ENCODE measurements around the gene SSC5D.

The SSC5D gene

DNA sequence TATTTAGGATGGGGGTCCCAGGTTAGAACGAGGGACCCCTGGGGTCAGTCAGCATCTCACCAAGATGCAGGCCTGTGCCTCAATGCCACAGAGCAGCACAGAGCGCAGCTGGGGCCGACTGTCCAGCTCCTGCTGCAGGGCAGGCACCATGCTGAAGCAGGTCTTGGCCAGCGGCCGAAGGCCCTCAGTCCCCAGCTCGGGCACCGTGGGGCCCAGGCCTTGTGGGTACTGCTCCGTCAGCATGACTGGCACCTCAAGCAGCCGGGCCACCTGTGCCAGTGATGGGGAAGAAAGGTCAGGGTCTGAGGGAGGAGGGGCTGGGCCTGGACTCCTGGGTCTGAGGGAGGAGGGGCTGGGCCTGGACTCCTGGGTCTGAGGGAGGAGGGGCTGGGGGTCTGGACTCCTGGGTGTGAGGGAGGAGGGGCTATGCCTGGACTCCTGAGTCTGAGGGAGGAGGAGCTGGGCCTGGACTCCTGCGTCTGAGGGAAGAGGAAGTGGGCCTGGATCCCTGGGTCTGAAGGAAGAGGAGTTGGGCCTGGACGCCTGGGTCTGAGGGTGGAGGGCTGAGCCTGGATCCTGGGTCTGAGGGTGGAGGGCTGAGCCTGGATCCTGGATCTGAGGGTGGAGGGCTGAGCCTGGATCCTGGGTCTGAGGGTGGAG, 32.5 kb upstream of the SSC5D start:
- no peak for DNase-seq (ENCODE audit: low read depth)

DNA sequence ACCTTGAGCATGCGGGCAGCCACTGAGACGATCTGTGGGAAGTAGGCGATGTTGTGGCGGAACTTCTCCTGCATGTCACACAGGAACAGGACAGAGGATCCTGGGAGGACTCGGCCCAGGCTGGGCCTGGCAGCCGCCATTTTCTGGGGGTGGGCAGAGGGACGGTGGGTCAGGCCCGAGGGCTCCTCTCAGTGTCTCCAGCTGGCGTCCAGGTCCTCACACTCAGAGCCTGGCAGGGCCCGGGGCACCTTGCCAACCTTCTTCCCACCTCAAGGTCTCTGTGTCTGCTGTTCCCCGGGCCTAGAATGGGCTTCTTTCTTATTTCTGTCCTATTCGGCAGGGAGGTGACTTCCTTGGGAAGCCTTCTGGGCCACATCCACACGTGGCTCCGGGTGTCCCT, 31.9 kb upstream of the SSC5D start:
- DNase-seq (ENCODE audit: low read depth): no peak

DNA sequence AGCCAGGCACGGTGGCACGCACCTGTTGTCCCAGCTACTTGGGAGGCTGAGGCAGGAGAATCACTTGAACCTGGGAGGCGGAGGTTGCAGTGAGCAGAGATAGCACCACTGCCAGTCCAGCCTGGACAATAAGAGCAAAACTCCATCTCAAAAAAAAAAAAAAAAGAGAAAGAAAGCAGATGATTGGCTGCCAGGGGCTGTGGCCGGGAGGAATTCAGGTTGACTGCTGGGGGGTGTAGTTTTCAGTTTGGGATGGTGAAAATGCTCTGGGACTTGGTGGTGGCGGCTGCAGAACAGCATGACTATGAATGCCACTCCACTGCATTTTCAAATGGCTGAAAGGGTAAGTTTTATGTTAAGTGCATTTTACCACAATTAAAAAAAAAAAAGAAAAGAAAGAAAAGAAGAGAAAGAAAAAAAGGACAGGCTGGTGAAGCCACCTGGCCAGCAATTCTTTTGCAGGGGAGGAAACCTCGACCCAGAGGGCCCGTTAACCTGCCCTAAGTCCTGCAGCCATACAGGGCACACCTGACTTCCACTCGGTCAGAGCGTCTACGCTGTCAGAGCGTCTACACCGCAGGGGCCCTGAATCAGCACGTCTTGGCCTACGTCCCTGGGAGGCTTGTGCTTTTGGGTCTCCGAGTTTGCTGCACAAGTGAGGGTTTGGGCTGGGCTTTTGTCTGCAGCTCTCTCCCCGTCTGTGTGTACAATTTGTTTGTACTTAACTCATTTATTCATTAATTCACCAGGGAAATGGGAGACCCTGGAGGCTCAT, 30.4 kb upstream of the SSC5D start:
- no peak for DNase-seq (ENCODE audit: low read depth)

DNA sequence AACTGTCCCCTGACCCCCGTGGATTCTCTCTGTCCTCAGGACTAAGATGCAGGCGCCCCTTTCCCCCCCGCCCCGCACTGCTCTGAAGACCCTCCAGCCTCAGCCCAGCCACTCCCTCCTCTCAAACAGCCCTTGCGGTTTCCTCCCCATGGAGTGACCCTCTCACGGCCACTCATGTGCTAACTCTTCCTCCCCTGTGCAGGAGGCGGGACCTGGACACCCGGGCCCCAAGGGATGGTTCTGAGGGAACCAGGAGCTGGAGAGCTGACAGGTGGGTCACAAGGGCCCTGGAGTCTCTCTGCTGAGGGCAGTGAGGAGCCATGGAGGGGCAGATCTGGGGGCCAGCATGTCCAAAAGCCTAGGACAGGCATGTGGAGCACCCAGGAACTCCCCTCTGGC, 28.7 kb upstream of the SSC5D start:
- DNase-seq (ENCODE audit: low read depth): no peak

DNA sequence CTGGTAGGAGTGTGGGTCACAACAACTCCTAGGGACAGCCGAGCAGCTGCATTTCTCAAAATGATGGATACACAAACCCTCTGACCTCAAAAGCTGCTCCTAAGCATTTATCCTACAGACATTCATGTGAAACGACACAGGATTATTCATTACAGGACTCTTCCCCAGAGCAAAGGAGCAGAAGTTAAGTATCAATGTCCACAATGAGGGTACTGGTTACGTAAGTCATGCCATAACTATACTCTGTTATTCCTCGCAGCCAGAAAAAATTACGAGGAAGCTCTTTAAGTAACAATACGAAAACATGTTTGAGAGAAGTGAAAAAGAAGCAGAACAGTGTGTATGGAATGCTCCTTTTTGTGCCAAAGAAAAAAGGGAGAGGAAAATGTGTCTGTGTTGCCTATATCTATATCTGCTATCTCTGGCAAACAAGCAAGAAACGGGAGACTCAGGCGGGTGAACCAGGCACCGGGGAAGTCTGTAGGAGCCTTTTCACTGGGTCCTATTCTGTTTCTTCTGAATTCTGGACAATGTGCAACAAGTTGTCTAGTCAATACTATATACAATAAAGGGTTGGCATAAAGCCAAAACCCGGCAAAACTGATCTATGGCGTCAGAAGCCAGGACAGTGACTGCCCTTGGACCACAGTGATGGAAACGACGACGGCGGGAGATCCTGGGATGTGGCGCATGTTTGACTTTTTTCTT, 28.1 kb upstream of the SSC5D start:
- DNase-seq (ENCODE audit: low read depth): no peak

DNA sequence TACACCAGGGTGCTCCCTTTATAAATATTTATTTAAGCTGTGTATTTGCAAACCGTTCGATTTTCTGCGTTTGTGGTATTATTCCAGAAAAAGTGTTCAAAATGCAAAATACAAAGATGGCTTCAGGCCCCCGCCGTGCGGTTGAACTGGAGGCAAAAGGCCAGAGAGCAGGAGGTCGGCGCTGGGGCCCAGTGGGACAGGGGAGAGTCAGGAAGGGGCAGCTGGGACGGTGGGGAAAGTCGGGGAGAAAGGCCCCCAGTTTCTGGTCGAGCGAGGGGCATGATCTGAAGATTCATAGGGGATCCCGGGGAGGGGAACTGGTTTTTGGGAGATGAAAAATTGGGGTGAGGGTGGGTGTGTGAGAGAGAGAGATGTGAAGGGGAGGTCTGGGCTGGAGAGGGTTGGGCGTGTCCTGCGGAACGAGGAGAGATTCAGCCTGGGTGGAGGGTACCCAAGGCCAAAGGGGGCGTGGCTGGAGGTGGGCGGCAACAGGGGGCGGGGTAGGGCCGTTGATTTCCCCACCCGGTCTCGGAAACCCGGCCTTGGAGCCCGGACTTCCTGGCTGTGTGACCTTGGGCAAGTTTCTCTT, 27.5 kb upstream of the SSC5D start:
- DNase-seq (ENCODE audit: low read depth): no peak

DNA sequence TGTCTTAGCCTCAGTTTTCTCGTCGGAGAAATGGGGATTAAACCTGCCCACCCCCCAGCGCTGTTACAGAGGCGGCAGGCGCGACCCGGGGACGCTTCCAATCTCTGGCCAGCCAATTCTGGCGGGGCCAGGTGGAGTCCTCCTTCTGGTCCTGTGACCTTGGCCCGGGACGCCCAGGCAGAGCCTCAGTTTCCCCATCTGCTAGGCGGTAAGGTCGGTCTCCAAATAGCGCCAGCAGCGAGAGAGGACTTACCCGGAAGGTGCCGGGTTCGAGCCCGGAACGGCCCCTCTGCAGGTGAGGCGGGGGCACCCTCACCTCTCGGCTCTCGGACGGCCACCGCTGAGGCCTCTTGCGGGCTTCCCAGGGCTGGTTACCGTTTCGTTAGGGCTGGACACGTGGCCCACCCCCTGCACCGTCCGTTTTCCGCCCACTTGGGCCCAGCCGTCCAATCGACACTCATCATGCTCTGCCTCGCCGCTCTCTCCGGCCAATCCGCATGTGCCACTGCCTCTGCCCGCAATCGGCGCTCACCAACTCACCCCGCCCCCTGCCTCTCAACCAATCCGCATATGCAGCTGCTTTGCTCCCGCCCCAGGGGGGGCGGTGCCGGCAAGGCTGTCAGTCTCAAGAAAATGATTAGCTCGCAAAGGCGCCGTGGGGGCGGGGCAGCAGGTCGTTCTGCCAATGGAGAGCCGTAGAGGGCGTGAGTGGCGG, 26.8 kb upstream of the SSC5D start, which contains the start of gene ISOC2:
Gene ISOC2, minus strand, starts transcription at position 384 of the 715 bp plus-strand sequence. CDS start 5,156 bp downstream, outside the sequence.
- DNase-seq (ENCODE audit: low read depth): peak; percentile 98

DNA sequence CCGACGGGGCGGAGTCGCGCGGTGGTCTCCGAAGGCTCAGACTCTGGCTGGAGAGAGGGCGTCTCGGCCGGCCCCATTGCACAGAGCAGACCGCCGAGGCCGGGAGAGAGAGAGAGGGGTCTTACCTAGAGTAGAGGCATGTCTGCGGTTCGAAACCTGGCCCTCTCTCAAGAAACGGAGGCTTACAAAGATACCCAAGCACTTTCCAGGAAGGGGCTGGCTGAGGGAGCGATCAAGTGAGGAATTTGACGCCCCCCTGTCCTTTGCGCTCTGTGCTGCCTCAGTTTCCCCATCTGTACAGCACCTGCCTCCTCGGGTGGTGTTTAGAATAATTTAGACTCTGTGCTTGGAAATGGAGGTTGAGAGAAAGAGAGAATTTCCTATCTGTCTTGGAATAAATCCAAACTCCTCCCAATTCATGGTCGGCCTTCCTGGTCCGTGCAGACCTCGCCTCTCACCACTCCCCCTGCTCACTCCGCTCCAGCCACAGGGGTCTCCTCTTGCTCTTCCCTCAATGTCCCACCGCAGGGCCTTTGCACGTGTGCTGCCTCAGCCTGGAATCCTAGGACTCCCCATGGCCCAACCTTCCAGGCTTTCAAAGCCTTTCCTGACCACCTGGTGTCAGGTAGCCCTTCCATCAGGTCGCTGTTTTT, 26.1 kb upstream of the SSC5D start:
- DNase-seq (ENCODE audit: low read depth): no peak

DNA sequence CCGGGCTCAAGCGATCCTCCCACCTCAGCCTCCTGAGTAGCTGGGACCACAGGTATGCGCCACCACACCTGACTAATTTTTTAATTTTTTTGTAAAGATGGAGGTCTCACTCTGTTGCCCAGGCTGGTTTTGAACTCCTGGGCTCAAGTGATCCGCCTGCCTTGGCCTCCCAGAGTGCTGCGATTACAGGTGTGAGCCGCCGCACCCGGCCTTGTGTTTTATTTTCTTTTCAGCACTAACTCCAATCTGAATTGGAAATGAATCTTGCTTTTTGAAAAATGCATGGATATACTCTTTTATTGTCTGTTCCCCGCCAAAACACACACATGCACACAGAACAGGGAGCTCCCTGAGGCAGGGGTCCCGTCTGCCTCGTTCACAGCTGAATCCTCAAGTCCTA, 25.5 kb upstream of the SSC5D start:
- DNase-seq (ENCODE audit: low read depth): no peak

DNA sequence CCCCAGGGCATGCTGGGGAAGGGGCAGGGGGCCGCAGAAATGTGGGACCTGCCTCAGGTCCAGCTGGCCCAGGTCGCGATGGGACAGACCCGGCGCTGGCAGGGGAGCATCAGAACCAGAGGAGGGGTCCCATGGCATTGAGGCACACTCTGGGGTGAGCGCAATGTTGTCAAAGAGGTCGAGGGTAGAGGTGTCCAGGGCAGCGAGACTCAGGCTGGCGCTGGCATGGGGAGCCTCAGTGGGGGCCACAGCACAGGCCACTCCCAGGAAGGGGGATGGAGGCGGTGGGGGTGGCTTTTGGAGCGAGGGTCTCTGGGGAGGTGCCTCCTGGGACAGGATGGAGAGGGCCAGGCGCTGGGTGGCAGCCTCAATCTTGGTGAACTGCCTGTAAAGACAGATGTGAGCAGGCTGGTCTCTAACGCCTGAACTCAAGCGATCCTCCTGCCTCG, 24.6 kb upstream of the SSC5D start:
- no peak for DNase-seq (ENCODE audit: low read depth)

DNA sequence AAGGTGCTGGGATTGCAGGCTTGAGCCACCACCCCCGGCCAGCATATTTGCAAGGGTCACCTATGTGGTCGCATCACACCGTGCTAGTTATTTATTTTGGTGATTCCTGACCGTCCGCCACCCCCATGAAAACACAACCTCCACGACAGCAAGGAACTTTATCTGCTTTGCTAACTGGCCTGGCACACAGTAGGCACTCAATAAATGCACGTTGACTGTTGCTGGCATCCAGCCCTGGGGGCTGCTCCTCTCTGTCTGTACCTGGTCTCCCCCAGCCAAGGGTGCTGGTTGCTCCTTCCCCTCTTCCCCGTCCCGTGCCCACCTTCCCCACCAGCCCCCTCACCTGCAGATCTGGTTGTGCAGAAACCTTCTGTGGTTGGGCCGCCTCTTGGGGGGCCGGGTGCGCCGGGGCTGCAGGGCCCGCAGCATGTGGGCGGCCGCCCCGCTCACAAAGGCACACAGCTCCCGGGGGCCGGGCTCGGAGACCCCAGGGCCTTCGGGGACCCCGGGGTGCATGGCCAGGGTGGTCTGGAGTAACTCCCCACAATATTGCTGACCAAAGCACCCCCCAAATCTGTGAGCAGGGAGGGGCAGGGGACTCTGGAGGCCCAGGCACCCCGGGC, 24.1 kb upstream of the SSC5D start:
- no peak for DNase-seq (ENCODE audit: low read depth)

DNA sequence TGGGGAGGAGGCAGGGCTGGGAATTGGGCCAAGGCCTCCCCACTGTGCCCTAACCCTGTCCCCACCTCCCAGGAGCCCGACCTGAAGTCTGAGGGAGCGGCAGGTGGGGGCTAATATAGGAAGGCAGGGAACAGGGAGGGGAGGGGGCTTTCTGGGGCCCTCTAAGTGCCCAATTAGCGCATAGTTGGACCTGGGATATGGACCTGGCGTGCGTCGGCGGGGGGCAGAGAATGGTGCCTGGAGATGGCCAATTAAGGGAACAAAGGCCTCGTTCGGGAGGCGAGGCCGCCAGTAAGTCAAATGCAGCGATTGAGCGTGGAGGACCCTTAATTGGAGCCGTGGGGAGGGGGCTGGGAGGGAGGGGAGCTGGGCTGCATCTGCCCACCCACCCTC, 23.6 kb upstream of the SSC5D start, which contains the start of gene C19orf85:
Gene C19orf85, minus strand, starts transcription at position 90 of the 393 bp plus-strand sequence. CDS start 197 bp downstream, outside the sequence.
- DNase-seq (ENCODE audit: low read depth): no peak

DNA sequence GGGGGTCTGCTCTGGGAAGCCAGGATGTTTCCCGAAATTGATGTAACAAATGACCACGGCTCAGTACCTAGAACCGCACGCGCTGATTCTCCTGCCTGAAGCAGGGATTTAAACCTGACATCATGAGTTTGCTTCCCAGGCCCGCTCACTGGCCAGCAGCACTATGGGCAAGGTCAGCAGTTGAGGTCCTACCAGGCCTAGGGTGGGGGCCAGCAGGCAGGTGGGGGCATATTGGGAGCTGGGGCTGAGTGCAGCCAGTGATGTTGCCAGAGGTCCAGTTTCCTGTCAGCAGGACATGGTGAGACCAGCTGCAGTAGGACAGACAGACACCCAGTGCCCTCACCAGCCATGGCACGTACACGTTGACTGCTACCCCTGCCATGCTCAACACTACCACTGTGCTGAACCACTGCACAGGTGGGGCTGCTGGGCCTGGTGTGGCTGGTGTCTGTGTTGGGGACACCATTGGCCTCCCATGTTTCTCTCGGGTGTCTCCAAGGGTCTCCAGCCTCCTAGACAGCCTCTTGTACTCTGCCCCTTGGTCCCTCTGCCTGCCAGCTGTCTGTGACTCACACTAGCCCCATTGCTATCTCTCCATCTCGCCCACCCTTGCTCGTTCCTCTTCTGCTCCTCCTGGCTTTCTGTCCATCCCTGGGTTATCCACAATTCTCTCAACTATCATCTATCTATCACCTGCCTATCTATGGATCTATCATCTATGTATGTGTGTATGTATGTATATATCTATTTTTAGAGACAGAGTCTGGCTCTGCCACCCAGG, 22.6 kb upstream of the SSC5D start:
- no peak for DNase-seq (ENCODE audit: low read depth)

DNA sequence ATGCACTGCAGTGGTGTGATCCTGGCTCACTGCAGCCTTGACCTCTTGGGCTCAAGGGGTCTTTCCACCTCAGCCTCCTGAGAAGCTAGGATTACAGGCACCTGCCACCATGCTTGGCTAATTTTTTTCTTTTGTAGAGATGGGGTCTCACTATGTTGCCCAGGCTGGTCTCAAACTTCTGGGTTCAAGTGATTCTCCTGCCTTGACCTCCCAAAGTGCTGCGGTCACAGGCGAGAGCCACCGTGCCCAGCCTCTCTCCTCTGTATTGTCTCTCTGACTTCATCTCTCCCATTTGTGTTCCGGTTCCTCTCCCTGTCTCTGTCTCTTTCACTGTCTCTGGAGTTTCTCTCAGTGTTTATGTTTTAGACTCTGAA, 22.0 kb upstream of the SSC5D start:
- DNase-seq (ENCODE audit: low read depth): no peak

DNA sequence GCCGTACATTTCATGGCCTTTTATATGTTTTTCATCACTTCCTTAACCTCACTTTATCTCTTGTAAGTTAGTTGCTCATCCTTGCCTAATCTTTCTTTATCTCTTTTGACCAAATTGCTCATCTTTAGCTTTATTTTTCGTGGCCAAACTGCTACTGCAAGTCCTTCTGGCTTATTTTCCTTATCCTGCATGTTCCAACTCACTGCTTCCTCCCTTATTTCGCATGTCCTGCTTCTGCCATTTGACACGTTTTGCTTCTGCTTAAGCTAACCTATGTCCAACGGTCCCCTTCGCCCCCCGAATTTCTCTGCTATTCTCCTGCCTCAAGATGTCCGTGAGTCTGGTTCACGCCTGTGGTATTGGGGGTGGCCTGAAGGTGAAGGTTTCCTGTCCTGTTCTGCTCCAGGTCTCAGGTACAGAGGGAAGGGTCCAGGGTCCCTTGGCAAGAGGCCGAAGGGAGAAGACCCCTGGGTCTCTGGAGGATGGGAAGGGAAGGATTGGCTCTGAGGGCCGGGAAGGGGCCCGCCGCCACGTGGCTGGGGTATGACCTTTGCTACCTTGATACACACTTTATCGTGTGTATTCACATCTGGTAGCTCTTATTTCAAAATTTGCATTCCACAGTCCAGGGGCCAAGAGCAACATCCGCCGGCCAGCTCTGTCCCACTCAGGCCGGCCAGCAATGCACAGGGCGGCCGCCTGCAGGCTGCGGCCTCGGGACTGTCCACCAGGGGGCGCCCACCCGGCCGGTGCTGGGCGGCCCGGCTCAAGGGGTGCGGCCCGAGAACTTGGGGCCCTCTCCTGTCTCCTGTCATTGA, 20.8 kb upstream of the SSC5D start:
- DNase-seq (ENCODE audit: low read depth): peak; percentile 73

DNA sequence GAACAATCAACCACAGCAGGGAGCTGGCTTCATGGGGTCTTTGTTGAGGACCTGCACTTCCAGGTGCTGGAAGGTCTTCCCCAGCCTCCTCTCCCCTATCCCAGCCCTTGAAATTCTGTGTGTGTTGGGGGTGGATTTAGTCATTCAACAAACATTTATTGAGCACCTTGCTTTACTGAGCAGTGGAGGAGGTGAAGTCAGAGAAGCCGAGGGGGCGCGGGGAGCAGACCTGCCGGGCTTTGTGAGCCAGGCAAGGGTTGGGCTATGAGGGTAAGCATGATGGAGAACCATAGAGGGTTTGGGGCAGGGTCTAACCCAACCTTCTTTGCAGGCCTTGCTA, 20.2 kb upstream of the SSC5D start:
- no peak for DNase-seq (ENCODE audit: low read depth)

DNA sequence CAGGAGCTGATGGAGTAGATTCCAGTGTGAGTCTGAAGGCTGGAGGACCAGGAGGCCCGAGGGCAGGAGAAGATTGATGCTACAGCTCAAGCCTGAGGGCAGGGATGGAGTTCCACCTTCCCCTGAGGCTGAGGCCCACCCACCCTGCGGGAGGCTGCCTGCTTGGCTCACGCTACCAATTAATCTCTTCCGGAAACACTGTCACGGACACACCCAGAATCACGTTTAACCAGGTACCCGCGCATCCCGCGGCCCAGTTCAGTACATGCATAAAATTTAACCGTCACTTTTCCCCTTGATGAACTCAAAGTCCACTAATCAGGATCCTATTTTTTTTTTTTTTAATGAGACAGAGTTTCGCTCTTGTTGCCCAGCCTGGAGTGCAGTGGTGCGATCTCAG, 17.0 kb upstream of the SSC5D start:
- DNase-seq (ENCODE audit: low read depth): no peak

DNA sequence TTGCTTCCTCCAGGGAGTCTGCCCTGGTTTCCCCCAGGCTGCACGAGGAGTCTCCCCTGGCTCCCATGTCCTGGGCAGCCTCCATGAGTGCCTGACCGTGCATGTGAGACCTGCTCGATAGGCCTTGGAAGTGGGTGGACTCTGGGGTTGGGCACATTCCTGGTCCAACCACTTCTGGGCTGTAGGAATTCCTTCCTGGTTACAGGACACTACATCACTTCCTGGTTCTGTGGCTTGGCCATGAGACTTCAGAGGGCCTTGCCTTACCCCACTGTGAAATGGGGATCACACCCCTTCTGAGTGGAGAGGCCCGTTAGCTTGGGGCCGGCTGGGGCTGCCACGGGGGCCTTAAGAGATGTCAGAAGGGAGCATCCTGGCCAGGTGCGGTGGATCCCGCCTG, 15.8 kb upstream of the SSC5D start:
- DNase-seq (ENCODE audit: low read depth): no peak
